IPS-20b (cell line): ENCODE results near the gene SHISA8.

Experiments used
- H3K27ac ChIP-seq: one replicate; pipeline ENCODE4 v1.5.1; 2013; ENCODE audit warnings: low read length
- H3K27me3 ChIP-seq: 2 replicates; pipeline ENCODE4 v1.6.1; 2013; ENCODE audit warnings: mild to moderate bottlenecking, low read length, inconsistent platforms; ENCODE audit not compliant: insufficient read depth
- H3K36me3 ChIP-seq: 2 replicates; pipeline ENCODE4 v1.6.1; 2013; ENCODE audit warnings: low read depth, mild to moderate bottlenecking, inconsistent platforms, low read length, moderate library complexity; ENCODE audit not compliant: insufficient read depth
- H3K4me1 ChIP-seq: 2 replicates; pipeline ENCODE4 v1.6.1; 2013; ENCODE audit warnings: mild to moderate bottlenecking, control low read depth, inconsistent platforms, low read length, moderate library complexity; ENCODE audit not compliant: insufficient read depth
- H3K4me3 ChIP-seq: 2 replicates; pipeline ENCODE4 v1.5.1; 2013; ENCODE audit warnings: mild to moderate bottlenecking, low read length, inconsistent platforms
- H3K9ac ChIP-seq: 2 replicates; pipeline ENCODE4 v1.6.1; 2013; ENCODE audit warnings: low read depth, mild to moderate bottlenecking, inconsistent platforms, low read length, moderate library complexity
- H3K9me3 ChIP-seq: 2 replicates; pipeline ENCODE4 v1.6.1; 2013; ENCODE audit warnings: mild to moderate bottlenecking, low read depth, low read length, inconsistent platforms; ENCODE audit not compliant: insufficient read depth

Gene SHISA8

GRCh38 chr22:41910050-41911000 lies 4.5 kb downstream of the SHISA8 start:
- Histone ChIP-seq H3K9me3 (no peaks in the 10 kb centered on the region), H3K27ac (no peak overlapping the region), H3K27me3 (peaks cover 79% of the 10 kb centered on the region), H3K9ac (no peak overlapping the region), H3K4me3 (no peak overlapping the region), H3K4me1 (peaks cover 3% of the 10 kb centered on the region; the same call in 1 of the 2 replicates), H3K36me3 (peaks cover 19% of the 10 kb centered on the region; the same call in 1 of the 2 replicates)

- no peaks in the 10 kb centered on the region for H3K9me3 ChIP-seq
- no peak overlapping the region for H3K27ac ChIP-seq
- H3K9ac ChIP-seq = no peak overlapping the region
- peaks cover 3% of the 10 kb centered on the region; the same call in 1 of the 2 replicates for H3K4me1 ChIP-seq
- H3K27me3 ChIP-seq = peaks cover 70% of the 10 kb centered on the region
- H3K36me3 ChIP-seq = peaks cover 27% of the 10 kb centered on the region; the same call in 1 of the 2 replicates
- H3K4me3 ChIP-seq = no peak overlapping the region
These were observed 5.4 kb downstream of the SHISA8 start for GRCh38 chr22:41909310-41910049.

GRCh38 chr22:41908411-41909309 lies 6.2 kb downstream of the SHISA8 start:
- no peaks in the 10 kb centered on the region for H3K9me3 ChIP-seq
- peaks cover 3% of the 10 kb centered on the region; the same call in 1 of the 2 replicates for H3K4me1 ChIP-seq
- H3K27me3 ChIP-seq = peaks cover 62% of the 10 kb centered on the region
- no peak overlapping the region for H3K27ac ChIP-seq
- peaks cover 35% of the 10 kb centered on the region; the same call in 1 of the 2 replicates for H3K36me3 ChIP-seq
- no peak overlapping the region for H3K9ac ChIP-seq
- no peak overlapping the region for H3K4me3 ChIP-seq

GRCh38 chr22:41907436-41908401 lies 7.2 kb downstream of the SHISA8 start:
- no peak overlapping the region for H3K4me3 ChIP-seq
- H3K9ac ChIP-seq = no peak overlapping the region
- H3K4me1 ChIP-seq = peaks cover 3% of the 10 kb centered on the region; the same call in 1 of the 2 replicates
- H3K36me3 ChIP-seq = peaks cover 44% of the 10 kb centered on the region
- H3K27ac ChIP-seq = no peak overlapping the region
- H3K9me3 ChIP-seq = no peaks in the 10 kb centered on the region
- H3K27me3 ChIP-seq = peaks cover 53% of the 10 kb centered on the region

GRCh38 chr22:41906822-41907221 lies 8.1 kb downstream of the SHISA8 start:
- Histone ChIP-seq H3K27ac (no peak overlapping the region), H3K36me3 (peaks cover 53% of the 10 kb centered on the region)

GRCh38 chr22:41905411-41906202 lies 9.3 kb downstream of the SHISA8 start:
- H3K27ac ChIP-seq = no peak overlapping the region
- no peak overlapping the region for H3K9ac ChIP-seq
- H3K27me3 ChIP-seq = peaks cover 32% of the 10 kb centered on the region
- H3K36me3 ChIP-seq = peaks cover 62% of the 10 kb centered on the region
- peaks cover 3% of the 10 kb centered on the region; the same call in 1 of the 2 replicates for H3K4me1 ChIP-seq
- no peak overlapping the region for H3K4me3 ChIP-seq
- H3K9me3 ChIP-seq = no peaks in the 10 kb centered on the region

More at GRCh38 chr22:41906822-41907221, 8.1 kb downstream of the SHISA8 start:
- Histone ChIP-seq H3K9me3 (no peaks in the 10 kb centered on the region), H3K27me3 (peaks cover 44% of the 10 kb centered on the region), H3K9ac (no peak overlapping the region), H3K4me3 (no peak overlapping the region), H3K4me1 (peaks cover 3% of the 10 kb centered on the region; the same call in 1 of the 2 replicates)

- H3K27ac ChIP-seq = no peak overlapping the region
- H3K4me1 ChIP-seq = peaks cover 3% of the 10 kb centered on the region; the same call in 1 of the 2 replicates
- H3K27me3 ChIP-seq = peaks cover 23% of the 10 kb centered on the region
- no peak overlapping the region for H3K4me3 ChIP-seq
- peaks cover 71% of the 10 kb centered on the region for H3K36me3 ChIP-seq
- H3K9ac ChIP-seq = no peak overlapping the region
- H3K9me3 ChIP-seq = no peaks in the 10 kb centered on the region
These were observed 10.1 kb downstream of the SHISA8 start for GRCh38 chr22:41904450-41905410.

- no peak overlapping the region for H3K27ac ChIP-seq
- peaks cover 88% of the 10 kb centered on the region for H3K36me3 ChIP-seq
- 0 out of 2 replicates have a peak, but pooled peaks cover 3% of the 10 kb centered on the region for H3K4me1 ChIP-seq
- no peak overlapping the region for H3K4me3 ChIP-seq
- no peak overlapping the region for H3K9ac ChIP-seq
- H3K27me3 ChIP-seq = peaks cover 5% of the 10 kb centered on the region; the same call in 1 of the 2 replicates
- H3K9me3 ChIP-seq = no peaks in the 10 kb centered on the region
These were observed 11.9 kb downstream of the SHISA8 start for GRCh38 chr22:41902932-41903421.

GRCh38 chr22:41902016-41902415 lies 12.9 kb downstream of the SHISA8 start:
- Histone ChIP-seq H3K36me3 (peaks cover 90% of the 10 kb centered on the region), H3K9ac (no peak overlapping the region), H3K9me3 (no peaks in the 10 kb centered on the region), H3K4me1 (no peaks in the 10 kb centered on the region), H3K4me3 (no peak overlapping the region), H3K27ac (no peak overlapping the region), H3K27me3 (no peaks in the 10 kb centered on the region)
